Subcutaneous adipose tissue (tissue), 4 donors: ENCODE measurements around the gene RTF2. TPM values are rescaled to one million over a fixed set of nuclear protein-coding genes. Genes with fewer than 3 reads are reported as not detected.

Source experiments
- CTCF ChIP-seq: fragments of 450-650 bp; IDR thresholded peaks from one replicate; pipeline ENCODE4 v1.5.1; 2016; ENCODE audit warnings: low read depth, mild to moderate bottlenecking, control low read depth, antibody characterized with exemption, moderate library complexity
- total RNA-seq, 4 donors: library from RNA; depleted of rRNA; stranded (reverse); fragments of >200 nt; gene quantifications; one replicate each; pipeline ENCODE4 v1.1.0, GENCODE V29; 2016

The RTF2 gene
- total RNA-seq, 4 donors from 2014 or later: 43.2 to 76.6 (median 59.2) TPM

GRCh38 chr20:56438284-56438683 is 30.1 kb upstream of the RTF2 start:
- no peak for TF ChIP-seq CTCF

GRCh38 chr20:56439771-56440291 is 28.6 kb upstream of the RTF2 start:
- TF ChIP-seq CTCF: no peak

- no peak for TF ChIP-seq CTCF
Measured at GRCh38 chr20:56440346-56441007, 27.9 kb upstream of the RTF2 start.

- no peak for TF ChIP-seq CTCF
Measured at GRCh38 chr20:56442389-56443365, 25.8 kb upstream of the RTF2 start.

- no peak for TF ChIP-seq CTCF
Measured at GRCh38 chr20:56443654-56444540, 24.5 kb upstream of the RTF2 start.

- no peak for TF ChIP-seq CTCF
Measured at GRCh38 chr20:56445130-56445529, 23.3 kb upstream of the RTF2 start.
